Trophoblast cell (in vitro differentiated cells and primary cell): ENCODE results near the gene UBE2H.

Experiments
- DNase-seq, 2 donors: peaks; one replicate each; pipeline ENCODE4 v3.0.0-alpha.2; 2016
- H2AFZ ChIP-seq: 2 replicates; pipeline ENCODE4 v1.6.1; 2013; ENCODE audit warnings: low read length, moderate library complexity, mild to moderate bottlenecking; ENCODE audit not compliant: insufficient read depth, poor library complexity
- H2AK5ac ChIP-seq: 2 replicates; pipeline ENCODE4 v1.6.1; 2013; ENCODE audit warnings: mild to moderate bottlenecking, low read length
- H2BK120ac ChIP-seq: 2 replicates; pipeline ENCODE4 v1.6.1; 2013; ENCODE audit warnings: low read length, mild to moderate bottlenecking, moderate library complexity; ENCODE audit not compliant: insufficient read depth, poor library complexity
- H2BK12ac ChIP-seq: 2 replicates; pipeline ENCODE4 v1.6.1; 2013; ENCODE audit warnings: mild to moderate bottlenecking, low read length, moderate library complexity
- H2BK5ac ChIP-seq: 2 replicates; pipeline ENCODE4 v1.6.1; 2013; ENCODE audit warnings: low read length, low read depth, moderate library complexity, mild to moderate bottlenecking; ENCODE audit not compliant: poor library complexity
- H3K14ac ChIP-seq: 2 replicates; pipeline ENCODE4 v1.6.1; 2013; ENCODE audit warnings: mild to moderate bottlenecking, low read length
- H3K18ac ChIP-seq: 2 replicates; pipeline ENCODE4 v1.6.1; 2013; ENCODE audit warnings: mild to moderate bottlenecking, low read length
- H3K23ac ChIP-seq: 2 replicates; pipeline ENCODE4 v1.6.1; 2013; ENCODE audit warnings: low read length
- H3K27ac ChIP-seq: 2 replicates; pipeline ENCODE4 v1.5.1; 2013; ENCODE audit warnings: low read depth, mild to moderate bottlenecking, inconsistent platforms, low read length, moderate library complexity
- H3K27me3 ChIP-seq: 2 replicates; pipeline ENCODE4 v1.6.1; 2013; ENCODE audit warnings: inconsistent platforms, mild to moderate bottlenecking, low read length, moderate library complexity; ENCODE audit not compliant: insufficient read depth
- H3K36me3 ChIP-seq, 2 experiments: 1 replicate in 1 of 2; 2 replicates in 1 of 2; pipeline ENCODE4 v1.6.1; 2013; ENCODE audit warnings: low read length in 2 of 2, mild to moderate bottlenecking in 2 of 2, moderate library complexity in 1 of 2; ENCODE audit not compliant: insufficient read depth in 2 of 2, control insufficient read depth in 1 of 2
- H3K4ac ChIP-seq: 2 replicates; pipeline ENCODE4 v1.6.1; 2013; ENCODE audit warnings: low read depth, mild to moderate bottlenecking, low read length, moderate library complexity
- H3K4me1 ChIP-seq, 2 experiments: 1 replicate in 1 of 2; 2 replicates in 1 of 2; pipeline ENCODE4 v1.6.1; 2013; ENCODE audit warnings: low read length in 2 of 2, mild to moderate bottlenecking in 2 of 2, moderate library complexity in 1 of 2; ENCODE audit not compliant: insufficient read depth in 2 of 2, control insufficient read depth in 1 of 2
- H3K4me2 ChIP-seq: 2 replicates; pipeline ENCODE4 v1.6.1; 2013; ENCODE audit warnings: inconsistent platforms, mild to moderate bottlenecking, low read length, moderate library complexity
- H3K4me3 ChIP-seq: 2 replicates; pipeline ENCODE4 v1.5.1; 2013; ENCODE audit warnings: mild to moderate bottlenecking, low read depth, low read length, inconsistent platforms
- H3K79me1 ChIP-seq: one replicate; pipeline ENCODE4 v1.6.1; 2013; ENCODE audit warnings: low read length
- H3K79me2 ChIP-seq: 2 replicates; pipeline ENCODE4 v1.6.1; 2013; ENCODE audit warnings: low read length, mild to moderate bottlenecking; ENCODE audit not compliant: control insufficient read depth, insufficient read depth, poor library complexity
- H3K9ac ChIP-seq: 2 replicates; pipeline ENCODE4 v1.6.1; 2013; ENCODE audit warnings: mild to moderate bottlenecking, low read length
- H3K9me3 ChIP-seq: 2 replicates; pipeline ENCODE4 v1.6.1; 2013; ENCODE audit warnings: low read depth, mild to moderate bottlenecking, control low read depth, inconsistent platforms, low read length; ENCODE audit not compliant: insufficient read depth
- H4K12ac ChIP-seq: 2 replicates; pipeline ENCODE4 v1.6.1; 2013; ENCODE audit warnings: low read depth, mild to moderate bottlenecking, low read length, moderate library complexity
- H4K8ac ChIP-seq: 2 replicates; pipeline ENCODE4 v1.6.1; 2013; ENCODE audit warnings: low read depth, mild to moderate bottlenecking, low read length, moderate library complexity
- H4K91ac ChIP-seq: one replicate; pipeline ENCODE4 v1.6.1; 2013; ENCODE audit warnings: low read depth, mild to moderate bottlenecking, low read length, moderate library complexity
- WGBS: extraction: QIAGEN DNeasy Blood & Tissue Kit; methylation state at CpG from one replicate; pipeline ENCODE4 v1.1.7; 2013; ENCODE audit warnings: missing lambda C conversion rate; ENCODE audit not compliant: insufficient read length, insufficient coverage; ENCODE audit errors: extremely low coverage; 5-methylcytosine and 5-hydroxymethylcytosine counted together

Gene UBE2H

DNA sequence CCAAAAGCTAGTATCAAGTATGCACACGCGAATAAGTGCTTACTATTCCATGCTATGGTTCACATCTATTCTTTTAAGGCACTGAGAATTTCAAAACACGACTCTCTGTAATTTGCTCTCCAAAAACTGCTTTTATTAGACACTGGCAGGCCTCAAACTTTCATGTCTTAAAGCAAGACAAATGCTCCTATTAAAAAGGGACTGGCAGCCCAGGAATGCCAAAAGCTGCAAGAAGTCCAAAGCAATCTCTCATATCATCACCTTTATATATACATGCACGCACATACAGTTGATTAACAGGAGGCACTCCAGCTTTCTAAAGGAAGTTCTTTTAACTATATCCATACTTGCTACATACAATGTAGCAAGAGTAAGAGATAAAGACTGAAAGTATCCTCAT lies 34.8 kb downstream of the UBE2H start:
- Histone ChIP-seq H3K27me3 (no peaks in the 10 kb centered on the region), H3K9ac (no peak overlapping the region), H3K23ac (no peak overlapping the region), H3K36me3 (peaks cover 5 to 6% of the 10 kb centered on the region in 2 experiments), H2AK5ac (no peak overlapping the region), H4K8ac (no peak overlapping the region), H3K4me1 (peaks cover 0 to 4% of the 10 kb centered on the region in 2 experiments), H2BK5ac (no peak overlapping the region), H3K4ac (no peak overlapping the region), H4K91ac (no peak overlapping the region), H3K79me2 (peaks cover 3% of the 10 kb centered on the region), H2BK12ac (no peak overlapping the region), H2AFZ (no peak overlapping the region), H3K14ac (no peak overlapping the region), H3K4me3 (no peak overlapping the region), H3K9me3 (no peaks in the 10 kb centered on the region), H3K79me1 (no peaks in the 10 kb centered on the region), H2BK120ac (no peak overlapping the region), H3K4me2 (no peak overlapping the region), H3K27ac (no peak overlapping the region), H4K12ac (no peak overlapping the region), H3K18ac (no peak overlapping the region)
- no peak for DNase-seq
- WGBS, result no CpG with 5 or more reads among the region's 4 CpGs

- no peak overlapping the region for H3K27ac ChIP-seq
- no peak overlapping the region for H3K18ac ChIP-seq
- no peak overlapping the region for H4K8ac ChIP-seq
- no peak overlapping the region for H3K4me2 ChIP-seq
- H3K9me3 ChIP-seq, result no peaks in the 10 kb centered on the region
- H3K23ac ChIP-seq, result no peak overlapping the region
- no peak overlapping the region for H2AK5ac ChIP-seq
- H3K4ac ChIP-seq, result no peak overlapping the region
- no CpG with 5 or more reads among the region's 9 CpGs for WGBS
- H3K79me1 ChIP-seq, result no peaks in the 10 kb centered on the region
- no peaks in the 10 kb centered on the region for H3K27me3 ChIP-seq
- H3K4me3 ChIP-seq, result no peak overlapping the region
- no peak overlapping the region for H2BK120ac ChIP-seq
- no peak overlapping the region for H3K14ac ChIP-seq
- no peak overlapping the region for H4K91ac ChIP-seq
- H2BK5ac ChIP-seq, result no peak overlapping the region
- no peak overlapping the region for H2BK12ac ChIP-seq
- peaks cover 3 to 10% of the 10 kb centered on the region in 2 experiments for H3K4me1 ChIP-seq
- no peak for DNase-seq
- H3K9ac ChIP-seq, result no peak overlapping the region
- H2AFZ ChIP-seq, result no peak overlapping the region
- peaks cover 3% of the 10 kb centered on the region for H3K79me2 ChIP-seq
- H3K36me3 ChIP-seq, result peaks cover 3 to 4% of the 10 kb centered on the region in 2 experiments
- H4K12ac ChIP-seq, result no peak overlapping the region
These were observed 38.1 kb downstream of the UBE2H start for GRCh38 chr7:129914536-129915272.

DNA sequence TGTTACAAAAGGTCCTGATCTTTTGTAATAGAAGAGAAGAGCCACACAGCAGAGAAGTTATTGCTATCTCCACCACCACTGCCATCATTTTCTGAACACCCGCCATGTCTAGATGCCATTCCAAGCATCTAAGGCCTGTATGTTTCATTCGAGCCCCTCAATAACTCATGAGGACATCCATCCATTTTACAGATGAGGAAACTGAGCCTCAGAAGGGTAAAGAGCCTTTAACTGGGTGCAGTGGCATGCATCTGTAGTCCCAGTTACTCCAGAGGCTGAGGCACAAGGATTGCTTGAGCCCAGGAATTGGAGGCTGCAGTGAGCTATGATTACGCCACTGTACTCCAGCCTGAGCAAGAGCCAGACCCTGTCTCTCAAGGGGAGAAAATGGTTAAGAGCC lies 39.3 kb downstream of the UBE2H start:
- Histone ChIP-seq H3K23ac (no peak overlapping the region), H3K27ac (no peak overlapping the region), H2BK120ac (no peak overlapping the region), H2AK5ac (no peak overlapping the region), H2BK12ac (no peak overlapping the region), H3K36me3 (peaks cover 2% of the 10 kb centered on the region in 2 experiments), H3K79me2 (peaks cover 2% of the 10 kb centered on the region), H3K4me3 (no peak overlapping the region), H3K9ac (no peak overlapping the region), H2AFZ (no peak overlapping the region), H3K14ac (no peak overlapping the region), H3K79me1 (no peaks in the 10 kb centered on the region), H4K91ac (no peak overlapping the region), H2BK5ac (no peak overlapping the region), H3K4me2 (no peak overlapping the region), H3K18ac (no peak overlapping the region), H4K12ac (no peak overlapping the region), H3K27me3 (no peaks in the 10 kb centered on the region), H3K9me3 (no peaks in the 10 kb centered on the region), H4K8ac (no peak overlapping the region), H3K4ac (peak overlapping the region; percentile 17), H3K4me1 (peaks cover 5 to 10% of the 10 kb centered on the region in 2 experiments)
- no peak for DNase-seq
- no CpG with 5 or more reads among the region's 3 CpGs for WGBS

GRCh38 chr7:129911790-129912189 lies 41.0 kb downstream of the UBE2H start:
- H2AFZ ChIP-seq, result no peak overlapping the region
- H2BK12ac ChIP-seq, result no peak overlapping the region
- no peak overlapping the region for H3K27ac ChIP-seq
- H2AK5ac ChIP-seq, result no peak overlapping the region
- H3K27me3 ChIP-seq, result no peaks in the 10 kb centered on the region
- peaks cover 5 to 10% of the 10 kb centered on the region in 2 experiments for H3K4me1 ChIP-seq
- H3K9ac ChIP-seq, result no peak overlapping the region
- peak in 1 of 2 donors; percentile 52 for DNase-seq
- H3K79me1 ChIP-seq, result no peaks in the 10 kb centered on the region
- no peak overlapping the region for H3K4me3 ChIP-seq
- no CpG with 5 or more reads among the region's 6 CpGs for WGBS
- no peak overlapping the region for H2BK120ac ChIP-seq
- no peak overlapping the region for H3K23ac ChIP-seq
- H3K9me3 ChIP-seq, result no peaks in the 10 kb centered on the region
- H3K14ac ChIP-seq, result no peak overlapping the region
- H2BK5ac ChIP-seq, result no peak overlapping the region
- H3K18ac ChIP-seq, result no peak overlapping the region
- no peak overlapping the region for H3K4ac ChIP-seq
- H3K4me2 ChIP-seq, result no peak overlapping the region
- H4K8ac ChIP-seq, result no peak overlapping the region
- no peaks in the 10 kb centered on the region for H3K79me2 ChIP-seq
- no peak overlapping the region for H4K12ac ChIP-seq
- peaks cover 0 to 2% of the 10 kb centered on the region in 2 experiments for H3K36me3 ChIP-seq
- no peak overlapping the region for H4K91ac ChIP-seq
